Duodenal mucosa (tissue), 2 donors: Measurements from ENCODE around the gene TLE1.

ENCODE experiments used
- H3K27ac ChIP-seq: one replicate; pipeline ENCODE4 v1.7.0; 2013; ENCODE audit warnings: low read depth, low read length
- H3K27me3 ChIP-seq, 2 donors: one replicate each; pipeline ENCODE4 v1.7.0; 2013; ENCODE audit warnings: low read length in 2 of 2, control low read depth in 1 of 2; ENCODE audit not compliant: insufficient read depth in 2 of 2, control insufficient read depth in 1 of 2
- H3K36me3 ChIP-seq, 2 donors: one replicate each; pipeline ENCODE4 v1.7.0; 2013; ENCODE audit warnings: low read length in 2 of 2, control low read depth in 1 of 2; ENCODE audit not compliant: insufficient read depth in 2 of 2, control insufficient read depth in 1 of 2
- H3K4me1 ChIP-seq, 2 donors: one replicate each; pipeline ENCODE4 v1.7.0; 2013; ENCODE audit warnings: low read length in 2 of 2, control low read depth in 1 of 2; ENCODE audit not compliant: insufficient read depth in 2 of 2, control insufficient read depth in 1 of 2
- H3K4me3 ChIP-seq, 2 donors: one replicate each; pipeline ENCODE4 v1.7.0; 2013; ENCODE audit warnings: low read length in 2 of 2, low read depth in 1 of 2
- H3K9ac ChIP-seq, 2 donors: one replicate each; pipeline ENCODE4 v1.7.0; 2013; ENCODE audit warnings: low read length in 2 of 2, low read depth in 1 of 2
- H3K9me3 ChIP-seq, 2 donors: one replicate each; pipeline ENCODE4 v1.7.0; 2013; ENCODE audit warnings: low read length in 2 of 2, control low read depth in 1 of 2; ENCODE audit not compliant: control insufficient read depth in 1 of 2

TLE1 gene

DNA sequence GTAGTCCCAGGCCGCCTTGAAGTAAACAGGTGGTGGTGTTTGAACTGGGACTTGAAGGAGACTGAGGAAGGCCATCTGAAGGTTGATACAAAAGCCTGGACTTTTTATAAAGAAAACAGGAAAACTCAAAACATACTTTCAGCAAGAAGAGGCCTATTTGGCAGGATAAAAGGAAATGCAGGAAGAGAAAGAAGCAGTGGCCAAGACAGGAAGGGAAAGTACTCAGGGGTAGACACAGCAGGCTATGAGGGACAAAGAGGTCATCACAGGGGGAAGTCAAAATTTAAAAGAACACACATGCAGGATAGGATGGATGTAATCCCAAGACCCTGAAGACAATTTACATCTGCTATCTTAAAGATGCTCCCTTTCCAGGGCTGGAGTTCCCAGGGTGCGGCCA is 13.0 kb downstream of the TLE1 start:
- Histone ChIP-seq H3K9me3 (no peaks in the 10 kb centered on the region), H3K36me3 (no peaks in the 10 kb centered on the region), H3K27ac (no peak overlapping the region), H3K9ac (no peak overlapping the region), H3K4me1 (peaks cover 0 to 5% of the 10 kb centered on the region in 2 donors), H3K4me3 (no peak overlapping the region), H3K27me3 (no peaks in the 10 kb centered on the region)

DNA sequence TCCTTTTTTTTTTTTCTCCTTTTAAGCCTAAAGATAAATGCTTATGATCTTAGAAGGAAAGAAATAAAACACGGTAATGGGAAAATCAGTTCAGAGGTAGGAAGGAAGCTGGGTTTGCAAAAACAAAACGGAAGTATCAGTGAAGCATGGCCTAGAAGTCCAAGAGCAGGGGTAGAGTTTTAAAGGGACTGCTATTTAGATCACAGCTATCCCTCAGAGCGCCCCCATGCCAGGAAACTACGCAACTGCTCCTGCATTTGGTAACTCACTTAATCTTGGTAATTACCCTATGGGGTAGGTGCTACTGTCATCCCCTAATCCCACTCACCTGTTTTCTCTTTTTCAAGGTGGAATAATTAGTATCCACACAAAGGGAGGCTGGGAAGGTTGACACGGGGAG is 16.0 kb downstream of the TLE1 start:
- Histone ChIP-seq H3K9ac (no peak overlapping the region), H3K4me1 (peaks cover 8 to 12% of the 10 kb centered on the region in 2 donors), H3K4me3 (no peak overlapping the region), H3K36me3 (no peaks in the 10 kb centered on the region), H3K27me3 (no peaks in the 10 kb centered on the region), H3K27ac (no peak overlapping the region), H3K9me3 (no peaks in the 10 kb centered on the region)

DNA sequence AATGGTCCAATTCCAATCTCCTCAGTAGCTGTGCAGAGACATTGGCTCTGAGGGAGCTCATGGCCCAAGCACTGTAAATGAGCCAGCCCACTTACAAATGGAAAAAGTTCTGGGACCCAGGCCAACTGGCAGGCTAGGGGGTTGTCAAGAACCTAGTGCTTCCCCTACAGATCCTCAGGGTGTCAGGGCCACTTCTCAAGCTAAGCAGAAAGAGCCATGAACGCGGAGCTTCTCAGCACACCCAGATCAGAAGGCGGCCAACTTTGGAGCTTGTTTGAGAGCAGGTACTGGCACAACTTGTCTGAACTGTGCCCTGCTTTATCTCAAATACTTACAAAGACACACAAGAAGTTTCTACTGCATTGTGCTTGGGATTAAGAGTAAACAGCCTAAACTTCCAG is 17.5 kb downstream of the TLE1 start:
- Histone ChIP-seq H3K9me3 (no peaks in the 10 kb centered on the region), H3K36me3 (no peaks in the 10 kb centered on the region), H3K27me3 (no peaks in the 10 kb centered on the region), H3K9ac (no peak overlapping the region), H3K27ac (no peak overlapping the region), H3K4me1 (peaks cover 8 to 12% of the 10 kb centered on the region in 2 donors), H3K4me3 (no peak overlapping the region)

- no peak overlapping the region for H3K9ac ChIP-seq
- H3K4me1 ChIP-seq, result peaks cover 8 to 12% of the 10 kb centered on the region in 2 donors
- no peak overlapping the region for H3K4me3 ChIP-seq
- no peaks in the 10 kb centered on the region for H3K9me3 ChIP-seq
- no peaks in the 10 kb centered on the region for H3K27me3 ChIP-seq
- no peaks in the 10 kb centered on the region for H3K36me3 ChIP-seq
- no peak overlapping the region for H3K27ac ChIP-seq
Measured at GRCh38 chr9:81669866-81670265, 19.5 kb downstream of the TLE1 start.

- H3K27me3 ChIP-seq, result no peaks in the 10 kb centered on the region
- no peak overlapping the region for H3K27ac ChIP-seq
- no peaks in the 10 kb centered on the region for H3K36me3 ChIP-seq
- no peak overlapping the region for H3K9ac ChIP-seq
- no peaks in the 10 kb centered on the region for H3K9me3 ChIP-seq
- peaks cover 8 to 12% of the 10 kb centered on the region in 2 donors for H3K4me1 ChIP-seq
- no peak overlapping the region for H3K4me3 ChIP-seq
Measured at GRCh38 chr9:81669041-81669651, 20.2 kb downstream of the TLE1 start.

DNA sequence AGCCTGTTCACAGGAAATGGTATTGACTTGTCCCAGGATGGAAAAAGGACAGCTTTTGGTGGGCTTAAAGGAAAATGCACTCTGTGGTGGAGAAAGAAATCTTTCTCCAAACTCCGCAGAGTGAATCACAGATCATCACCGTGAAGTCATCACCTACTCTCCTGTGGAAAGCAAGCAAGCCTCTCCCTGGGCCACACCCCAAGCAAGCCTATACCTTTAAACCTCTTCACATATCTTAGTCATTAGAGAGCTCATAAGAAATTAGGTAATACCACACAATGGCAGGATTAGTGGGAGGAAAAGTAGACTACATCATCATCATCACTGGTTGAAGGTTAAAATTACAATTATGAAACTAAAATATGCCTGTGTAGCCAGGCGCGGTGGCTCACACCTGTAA is 23.2 kb downstream of the TLE1 start:
- no peaks in the 10 kb centered on the region for H3K36me3 ChIP-seq
- H3K9me3 ChIP-seq, result no peaks in the 10 kb centered on the region
- H3K4me3 ChIP-seq, result no peak overlapping the region
- H3K4me1 ChIP-seq, result peaks cover 8 to 17% of the 10 kb centered on the region in 2 donors
- H3K9ac ChIP-seq, result no peak overlapping the region
- H3K27me3 ChIP-seq, result no peaks in the 10 kb centered on the region
- no peak overlapping the region for H3K27ac ChIP-seq

GRCh38 chr9:81665322-81665871 is 23.9 kb downstream of the TLE1 start:
- H3K27ac ChIP-seq, result no peak overlapping the region
- no peak overlapping the region for H3K9ac ChIP-seq
- no peak overlapping the region for H3K4me3 ChIP-seq
- no peaks in the 10 kb centered on the region for H3K27me3 ChIP-seq
- no peaks in the 10 kb centered on the region for H3K9me3 ChIP-seq
- H3K36me3 ChIP-seq, result no peaks in the 10 kb centered on the region
- peaks cover 8 to 18% of the 10 kb centered on the region in 2 donors for H3K4me1 ChIP-seq

DNA sequence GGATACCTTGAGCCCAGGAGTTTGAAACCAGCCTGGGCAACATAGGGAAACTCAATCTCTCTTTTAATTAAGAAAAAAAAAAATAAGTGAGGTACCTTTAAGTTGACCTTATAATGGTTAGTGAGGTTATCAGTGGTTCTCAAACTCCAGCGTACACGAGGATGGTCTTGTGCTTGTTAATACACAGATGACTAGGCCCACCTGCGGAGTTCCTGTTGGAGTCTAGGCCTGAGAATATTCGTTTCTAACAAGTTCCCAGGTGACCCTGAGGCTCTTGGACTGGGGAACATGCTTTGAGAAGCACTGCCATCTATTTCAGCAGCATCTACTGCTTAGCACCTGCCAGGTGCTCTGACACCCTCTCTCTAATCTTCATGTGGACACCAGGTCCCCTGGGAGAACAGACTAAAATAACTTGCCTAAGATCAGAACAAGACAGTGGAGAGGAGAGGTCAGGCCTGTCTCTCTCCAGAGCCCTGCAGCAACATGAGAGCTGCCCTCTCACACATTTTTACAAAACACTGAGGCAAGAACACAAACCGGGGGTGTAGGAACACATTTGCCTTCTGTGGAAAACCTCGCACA is 24.6 kb downstream of the TLE1 start:
- no peak overlapping the region for H3K27ac ChIP-seq

DNA sequence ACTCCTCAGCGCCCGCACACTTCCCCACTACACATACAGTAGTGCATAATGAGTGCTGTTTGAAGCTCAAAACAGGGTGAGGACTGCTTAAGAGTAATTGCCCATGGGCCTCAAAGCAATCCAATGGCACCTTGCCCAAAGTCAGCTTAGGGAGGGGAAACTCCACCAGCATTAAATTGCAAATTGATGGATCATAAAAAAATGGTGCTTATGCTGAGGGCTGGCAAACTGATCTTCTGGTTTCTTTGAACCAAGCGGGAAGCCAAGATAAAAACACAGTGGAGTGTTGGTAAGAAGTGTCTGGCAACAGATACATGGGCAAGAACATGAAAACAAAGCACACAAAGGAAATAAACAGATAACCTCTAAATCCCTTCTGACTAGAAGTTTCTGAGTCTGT is 28.0 kb downstream of the TLE1 start:
- no peaks in the 10 kb centered on the region for H3K36me3 ChIP-seq
- peaks cover 0 to 14% of the 10 kb centered on the region in 2 donors for H3K4me1 ChIP-seq
- no peak overlapping the region for H3K27ac ChIP-seq
- H3K9ac ChIP-seq, result no peak overlapping the region
- H3K9me3 ChIP-seq, result no peaks in the 10 kb centered on the region
- no peak overlapping the region for H3K4me3 ChIP-seq
- H3K27me3 ChIP-seq, result no peaks in the 10 kb centered on the region

More for the DNA sequence above, 24.6 kb downstream of the TLE1 start:
- Histone ChIP-seq H3K9ac (no peak overlapping the region), H3K36me3 (no peaks in the 10 kb centered on the region), H3K4me1 (peaks cover 8 to 17% of the 10 kb centered on the region in 2 donors), H3K27me3 (no peaks in the 10 kb centered on the region), H3K9me3 (no peaks in the 10 kb centered on the region), H3K4me3 (no peak overlapping the region)

DNA sequence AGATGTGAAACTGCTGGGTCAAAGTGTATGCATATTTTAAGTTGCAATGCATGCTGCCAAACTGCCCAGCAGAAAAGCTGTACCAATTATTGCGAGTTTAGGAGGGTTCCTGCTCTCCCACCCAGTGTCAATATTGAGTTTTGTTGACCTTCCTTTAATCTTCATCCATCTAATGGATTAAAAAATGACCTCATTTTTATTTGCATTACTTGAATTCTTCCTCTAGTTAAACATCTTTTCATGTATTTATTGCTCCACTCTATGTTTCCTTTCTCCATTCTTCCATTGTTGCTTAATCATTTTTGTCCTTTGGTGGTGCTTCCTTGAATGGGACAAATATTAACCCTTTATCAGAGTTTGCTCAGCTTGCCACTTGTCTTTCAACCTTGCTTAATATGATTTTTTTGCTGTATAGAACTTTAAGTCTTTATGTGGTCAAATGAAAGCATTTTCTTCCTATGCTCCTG is 32.4 kb downstream of the TLE1 start:
- Histone ChIP-seq H3K9ac (no peak overlapping the region), H3K9me3 (no peaks in the 10 kb centered on the region), H3K27ac (no peak overlapping the region), H3K4me3 (no peak overlapping the region), H3K4me1 (peaks cover 3 to 20% of the 10 kb centered on the region in 2 donors), H3K27me3 (no peaks in the 10 kb centered on the region), H3K36me3 (no peaks in the 10 kb centered on the region)
